ENCODE measurements around the gene TFDP1.

DNA sequence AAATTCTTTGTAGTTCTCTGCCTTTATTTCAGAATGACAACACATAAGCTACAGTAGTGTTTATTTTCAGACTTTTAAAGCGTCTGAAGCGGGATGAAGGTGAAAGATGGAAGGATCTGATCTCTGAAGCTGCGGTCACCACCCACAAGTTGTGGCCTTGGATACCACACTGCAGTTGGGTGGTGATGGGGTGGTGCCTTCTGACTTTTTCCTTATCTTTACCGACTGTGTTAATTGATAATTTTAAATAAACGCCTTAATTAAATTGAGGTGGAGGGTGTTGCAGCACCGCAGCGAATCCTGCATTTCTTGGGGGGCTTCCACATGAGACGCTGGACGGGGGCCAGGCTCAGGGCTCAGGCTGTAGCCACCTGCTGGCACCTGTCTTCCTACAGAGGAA is 1.3 kb downstream of the TFDP1 start:
- TF ChIP-seq, protein P1, sequence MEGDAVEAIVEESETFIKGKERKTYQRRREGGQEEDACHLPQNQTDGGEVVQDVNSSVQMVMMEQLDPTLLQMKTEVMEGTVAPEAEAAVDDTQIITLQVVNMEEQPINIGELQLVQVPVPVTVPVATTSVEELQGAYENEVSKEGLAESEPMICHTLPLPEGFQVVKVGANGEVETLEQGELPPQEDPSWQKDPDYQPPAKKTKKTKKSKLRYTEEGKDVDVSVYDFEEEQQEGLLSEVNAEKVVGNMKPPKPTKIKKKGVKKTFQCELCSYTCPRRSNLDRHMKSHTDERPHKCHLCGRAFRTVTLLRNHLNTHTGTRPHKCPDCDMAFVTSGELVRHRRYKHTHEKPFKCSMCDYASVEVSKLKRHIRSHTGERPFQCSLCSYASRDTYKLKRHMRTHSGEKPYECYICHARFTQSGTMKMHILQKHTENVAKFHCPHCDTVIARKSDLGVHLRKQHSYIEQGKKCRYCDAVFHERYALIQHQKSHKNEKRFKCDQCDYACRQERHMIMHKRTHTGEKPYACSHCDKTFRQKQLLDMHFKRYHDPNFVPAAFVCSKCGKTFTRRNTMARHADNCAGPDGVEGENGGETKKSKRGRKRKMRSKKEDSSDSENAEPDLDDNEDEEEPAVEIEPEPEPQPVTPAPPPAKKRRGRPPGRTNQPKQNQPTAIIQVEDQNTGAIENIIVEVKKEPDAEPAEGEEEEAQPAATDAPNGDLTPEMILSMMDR (conservative IDR thresholded peaks at IDR 0.05; ENCODE audit: low read length): no peak
- TF ChIP-seq EZH2phosphoT487 (IDR thresholded peaks at IDR 0.05; ENCODE audit: borderline replicate concordance, low read depth, low read length): no peak
